GM21825 (cell line): Measurements from ENCODE around the gene THSD4.

Experiments
- ATAC-seq: cut with Tn5 transposase; IDR thresholded peaks from one replicate; pipeline ENCODE4 v1.9.1; 2021; ENCODE audit warnings: mild to moderate bottlenecking, moderate library complexity; ENCODE audit not compliant: unreplicated experiment

The THSD4 gene

DNA sequence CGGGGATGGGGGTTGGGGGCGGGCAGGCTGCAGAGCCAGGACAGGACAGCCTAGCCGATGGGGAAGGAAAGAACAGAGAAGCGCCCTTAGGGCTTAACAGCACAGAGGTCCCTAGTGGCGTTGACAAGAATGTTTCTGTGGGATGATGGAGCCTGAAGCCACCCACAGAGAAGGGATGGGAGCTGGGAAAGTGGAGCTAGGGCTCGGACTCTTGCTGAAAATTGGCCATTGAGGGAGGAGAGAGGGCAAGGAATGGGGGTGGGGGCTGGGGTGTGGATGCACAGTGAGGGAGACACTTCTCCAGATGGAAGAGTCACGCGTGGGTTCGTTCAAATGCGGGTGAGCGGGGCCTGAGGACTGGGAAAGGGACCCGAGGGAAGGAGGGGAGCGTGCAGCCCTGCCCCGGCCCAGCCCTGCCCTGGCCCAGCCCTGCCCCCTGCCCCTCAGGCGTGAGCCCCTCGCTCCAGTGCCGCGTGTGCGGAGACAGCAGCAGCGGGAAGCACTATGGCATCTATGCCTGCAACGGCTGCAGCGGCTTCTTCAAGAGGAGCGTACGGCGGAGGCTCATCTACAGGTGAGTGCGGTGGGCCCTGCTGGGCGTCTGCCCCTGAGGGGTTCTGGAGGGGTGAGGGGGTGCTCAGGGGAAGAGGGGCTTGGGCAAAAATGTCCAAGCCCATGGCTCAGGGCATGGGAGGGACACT is 695.9 kb downstream of the THSD4 start:
- ATAC-seq: no peak

DNA sequence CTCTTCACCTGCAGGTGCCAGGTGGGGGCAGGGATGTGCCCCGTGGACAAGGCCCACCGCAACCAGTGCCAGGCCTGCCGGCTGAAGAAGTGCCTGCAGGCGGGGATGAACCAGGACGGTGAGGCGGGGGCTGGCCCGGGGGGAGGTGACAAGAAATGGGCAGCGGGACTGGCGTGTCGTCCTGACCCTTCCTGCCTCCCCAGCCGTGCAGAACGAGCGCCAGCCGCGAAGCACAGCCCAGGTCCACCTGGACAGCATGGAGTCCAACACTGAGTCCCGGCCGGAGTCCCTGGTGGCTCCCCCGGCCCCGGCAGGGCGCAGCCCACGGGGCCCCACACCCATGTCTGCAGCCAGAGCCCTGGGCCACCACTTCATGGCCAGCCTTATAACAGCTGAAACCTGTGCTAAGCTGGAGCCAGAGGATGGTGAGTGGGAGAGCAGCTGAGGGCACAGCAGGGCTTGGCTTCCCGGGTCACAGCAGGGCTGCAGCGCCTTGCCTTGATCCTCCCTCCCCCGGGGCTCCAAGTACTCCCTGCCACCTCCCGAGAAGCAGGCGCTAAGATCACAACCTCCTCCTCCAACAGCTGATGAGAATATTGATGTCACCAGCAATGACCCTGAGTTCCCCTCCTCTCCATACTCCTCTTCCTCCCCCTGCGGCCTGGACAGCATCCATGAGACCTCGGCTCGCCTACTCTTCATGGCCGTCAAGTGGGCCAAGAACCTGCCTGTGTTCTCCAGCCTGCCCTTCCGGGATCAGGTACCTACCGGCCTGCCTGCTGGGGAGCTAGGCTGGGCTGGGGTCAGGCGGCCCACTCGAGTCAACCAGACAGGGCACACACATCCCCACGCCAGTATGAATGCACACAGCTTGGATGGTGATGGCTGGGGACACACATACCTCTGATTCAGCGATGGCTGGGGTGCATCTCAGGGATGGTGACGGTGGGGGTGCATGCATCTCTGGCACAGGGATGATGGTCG is 696.8 kb downstream of the THSD4 start:
- ATAC-seq: no peak

- no peak for ATAC-seq
These were observed 697.9 kb downstream of the THSD4 start for GRCh38 chr15:71812966-71813722.

- ATAC-seq: no peak
These were observed 698.6 kb downstream of the THSD4 start for GRCh38 chr15:71813723-71814470.

DNA sequence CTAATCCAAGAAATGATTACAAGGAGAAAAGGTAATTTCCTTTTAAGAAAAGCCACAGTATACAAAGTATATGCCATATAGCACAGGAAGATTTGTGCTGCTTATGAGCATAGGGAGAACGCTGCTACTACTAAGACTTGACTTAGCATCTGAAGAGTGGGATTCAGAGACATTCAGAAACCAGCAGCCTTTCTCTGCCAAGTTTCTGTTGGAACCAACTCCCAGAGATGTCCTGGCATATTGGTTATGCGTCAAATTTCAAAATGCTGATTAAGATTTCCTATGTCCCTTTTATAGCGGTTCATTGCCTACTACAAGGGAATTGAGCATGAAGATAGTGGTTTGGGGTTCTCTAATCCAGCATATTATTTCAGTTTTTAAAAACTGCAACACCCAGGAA is 700.0 kb downstream of the THSD4 start:
- no peak for ATAC-seq

DNA sequence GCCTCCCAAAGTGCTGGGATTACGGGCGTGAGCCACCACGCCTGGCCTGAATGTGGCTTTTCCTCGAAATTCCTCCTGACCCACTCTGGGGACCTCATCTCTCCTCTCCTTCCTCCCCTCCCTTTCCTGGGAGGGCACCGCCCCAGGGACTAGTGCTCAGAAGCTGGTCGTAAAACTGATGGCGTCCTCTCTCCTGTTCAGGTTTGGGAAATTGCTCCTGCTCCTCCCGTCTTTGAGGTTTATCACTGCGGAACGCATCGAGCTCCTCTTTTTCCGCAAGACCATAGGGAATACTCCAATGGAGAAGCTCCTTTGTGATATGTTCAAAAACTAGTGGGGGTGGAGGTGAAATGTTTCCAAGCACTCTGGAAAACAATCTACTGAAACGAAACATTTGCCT is 702.1 kb downstream of the THSD4 start:
- ATAC-seq: no peak

DNA sequence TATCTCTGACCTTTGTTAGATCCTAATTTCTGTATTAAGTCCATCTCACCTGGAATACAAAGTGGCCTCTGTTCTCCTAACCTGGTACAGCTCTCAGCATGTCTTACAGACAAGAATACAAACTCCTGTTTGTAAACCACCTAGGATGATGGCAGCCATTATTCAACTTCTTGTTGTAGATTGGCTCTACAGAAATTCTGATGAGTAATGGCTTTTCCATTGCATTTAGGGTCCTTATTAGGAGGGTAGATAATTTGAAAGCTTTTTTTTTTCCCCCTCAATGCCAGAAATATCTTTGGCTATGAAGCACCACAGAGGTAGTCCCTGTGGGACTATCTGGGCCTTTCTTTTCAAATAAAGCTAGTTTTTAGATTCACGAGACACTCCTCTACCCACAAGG is 704.9 kb downstream of the THSD4 start:
- no peak for ATAC-seq

- ATAC-seq: no peak
These were observed 706.4 kb downstream of the THSD4 start for GRCh38 chr15:71821547-71822129.

DNA sequence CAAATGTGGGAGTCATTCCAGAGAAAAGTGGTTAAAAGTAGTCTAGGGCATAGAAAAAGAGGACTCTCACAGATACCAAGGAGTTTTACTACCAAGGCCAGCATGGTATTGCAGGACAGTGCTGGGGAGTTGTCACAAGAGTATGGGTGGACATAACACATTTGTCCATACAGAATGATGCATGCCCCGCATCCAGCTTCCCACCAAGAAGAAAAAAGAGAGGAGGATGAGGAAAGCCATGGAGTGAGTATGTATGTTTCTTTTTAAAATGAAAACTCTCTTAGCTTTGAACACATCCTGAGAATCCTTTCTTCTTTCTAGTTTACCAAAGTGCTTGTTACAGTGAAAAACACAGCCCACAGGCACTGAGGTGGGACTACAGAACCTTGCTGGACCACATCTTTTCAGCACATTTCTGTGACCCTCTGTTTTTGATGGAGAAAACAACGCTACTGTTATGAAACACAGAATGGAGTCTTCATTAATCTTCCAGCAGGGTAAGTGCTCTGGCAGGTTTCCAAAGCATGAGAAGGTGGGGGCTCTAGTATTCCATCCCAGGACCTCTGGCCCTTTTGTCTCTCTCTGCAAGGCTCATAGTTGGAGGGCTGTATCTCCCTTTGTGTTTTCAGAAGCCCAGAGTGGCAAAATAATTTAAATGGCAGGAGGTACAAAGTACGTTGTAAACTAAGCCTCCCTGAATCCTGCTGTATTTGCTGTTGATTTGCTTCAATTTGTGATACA is 707.8 kb downstream of the THSD4 start:
- ATAC-seq: no peak

- no peak for ATAC-seq
These were observed 708.5 kb downstream of the THSD4 start for GRCh38 chr15:71823801-71824200.

- no peak for ATAC-seq
These were observed 709.9 kb downstream of the THSD4 start for GRCh38 chr15:71825021-71825730.

DNA sequence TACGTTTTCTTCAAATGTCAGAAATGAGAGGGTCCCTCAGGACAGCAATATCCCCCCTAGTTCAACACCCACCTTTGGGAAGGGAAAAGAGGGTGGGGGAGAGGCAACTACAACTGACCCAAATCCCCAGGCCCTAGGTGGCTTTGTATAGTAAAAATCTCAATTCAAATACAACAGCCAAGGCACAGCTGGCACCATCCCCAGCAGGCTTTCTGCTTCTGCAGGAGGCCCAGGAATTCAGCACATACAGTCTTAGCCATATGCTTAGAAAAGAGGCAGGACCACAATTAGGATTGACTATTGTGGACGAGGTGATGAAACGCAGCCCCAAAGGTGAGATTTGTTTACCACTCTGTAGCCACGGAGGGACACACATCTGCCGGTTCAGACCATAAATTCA is 710.9 kb downstream of the THSD4 start:
- no peak for ATAC-seq

GRCh38 chr15:71830981-71831380 is 715.7 kb downstream of the THSD4 start:
- ATAC-seq: no peak
